OCI-LY3 (cell line): ENCODE results near the gene GPR142.

Experiments used
- H2AFZ ChIP-seq: fragments of 200-600, 300-600 bp; shearing (Covaris generic); 2 replicates; pipeline ENCODE4 v1.6.0; 2014; ENCODE audit warnings: antibody characterized with exemption, low read depth, low read length
- H3K27ac ChIP-seq: fragments of 200-600, 300-600 bp; sonication (generic); 2 replicates; pipeline ENCODE4 v1.5.1; 2014; ENCODE audit warnings: mild to moderate bottlenecking, low read length, moderate library complexity, mixed read lengths
- H3K27me3 ChIP-seq: fragments of 200-600, 300-600 bp; sonication (generic); 2 replicates; pipeline ENCODE4 v1.6.1; 2014; ENCODE audit warnings: low read depth, low read length, mixed read lengths
- H3K36me3 ChIP-seq: fragments of 200-600, 300-600 bp; sonication (generic); replicated peaks from 2 replicates; pipeline ENCODE3; 2014; ENCODE audit warnings: low read depth, low read length, mixed read lengths
- H3K4me1 ChIP-seq: fragments of 300-600, 200-600 bp; sonication (generic); 2 replicates; pipeline ENCODE4 v1.6.1; 2014; ENCODE audit warnings: low read length, mixed read lengths
- H3K4me2 ChIP-seq: fragments of 200-600, 300-600 bp; sonication (generic); 2 replicates; pipeline ENCODE4 v1.6.1; 2014; ENCODE audit warnings: low read length, mixed read lengths
- H3K4me3 ChIP-seq: fragments of 300-600, 200-600 bp; sonication (generic); 2 replicates; pipeline ENCODE4 v1.5.1; 2014; ENCODE audit warnings: antibody characterized with exemption, mild to moderate bottlenecking, low read length, moderate library complexity
- H3K79me2 ChIP-seq: fragments of 300-600, 200-600 bp; shearing (Covaris generic); 2 replicates; pipeline ENCODE4 v1.6.1; 2014; ENCODE audit warnings: mild to moderate bottlenecking, low read length, mixed read lengths
- H3K9ac ChIP-seq: fragments of 300-600, 200-600 bp; shearing (Covaris generic); 2 replicates; pipeline ENCODE4 v1.6.0; 2014; ENCODE audit warnings: mild to moderate bottlenecking, low read length, moderate library complexity
- H3K9me3 ChIP-seq: fragments of 200-600, 300-600 bp; shearing (Covaris generic); 2 replicates; pipeline ENCODE4 v1.6.1; 2014; ENCODE audit warnings: low read length, mixed read lengths; ENCODE audit not compliant: insufficient read depth
- H4K20me1 ChIP-seq: fragments of 200-600, 300-600 bp; sonication (generic); 2 replicates; pipeline ENCODE4 v1.6.1; 2016; ENCODE audit warnings: low read length, mixed read lengths; ENCODE audit not compliant: insufficient read depth
- CTCF ChIP-seq: fragments of 200-600, 300-600 bp; sonication (generic); IDR thresholded peaks from 2 replicates; pipeline ENCODE4 v1.5.1; 2014; ENCODE audit warnings: antibody characterized with exemption, low read length, low read depth
- EZH2phosphoT487 ChIP-seq: fragments of 200-600 bp; shearing (Covaris generic); IDR thresholded peaks from 2 replicates; pipeline ENCODE4 v1.6.1; 2018; ENCODE audit warnings: antibody characterized with exemption, mixed run types, low read depth

The GPR142 gene

GRCh38 chr17:74354561-74354960 lies 12.7 kb upstream of the GPR142 start:
- Histone ChIP-seq H2AFZ (no peak overlapping the region), H3K27me3 (no peaks in the 10 kb centered on the region; the same call in 1 of the 2 replicates), H3K27ac (no peak overlapping the region), H3K9me3 (no peaks in the 10 kb centered on the region), H3K4me2 (no peak overlapping the region), H3K4me1 (no peaks in the 10 kb centered on the region), H3K79me2 (no peaks in the 10 kb centered on the region), H4K20me1 (no peaks in the 10 kb centered on the region), H3K36me3 (no peaks in the 10 kb centered on the region), H3K9ac (no peak overlapping the region), H3K4me3 (no peak overlapping the region)
- TF ChIP-seq EZH2phosphoT487, result no peak

GRCh38 chr17:74355065-74355464 lies 12.2 kb upstream of the GPR142 start:
- Histone ChIP-seq H3K27ac (no peak overlapping the region), H2AFZ (no peak overlapping the region), H3K4me1 (no peaks in the 10 kb centered on the region), H3K27me3 (no peaks in the 10 kb centered on the region; the same call in 1 of the 2 replicates), H3K4me3 (no peak overlapping the region), H4K20me1 (no peaks in the 10 kb centered on the region), H3K36me3 (no peaks in the 10 kb centered on the region), H3K9ac (no peak overlapping the region), H3K9me3 (no peaks in the 10 kb centered on the region), H3K4me2 (no peak overlapping the region), H3K79me2 (no peaks in the 10 kb centered on the region)
- TF ChIP-seq CTCF, result no peak
- TF ChIP-seq EZH2phosphoT487, result no peak

- Histone ChIP-seq H3K27me3 (no peaks in the 10 kb centered on the region; the same call in 1 of the 2 replicates), H3K4me3 (no peak overlapping the region), H3K4me2 (no peak overlapping the region), H3K27ac (no peak overlapping the region), H4K20me1 (no peaks in the 10 kb centered on the region), H3K9ac (no peak overlapping the region), H3K9me3 (no peaks in the 10 kb centered on the region), H3K36me3 (no peaks in the 10 kb centered on the region), H2AFZ (no peak overlapping the region), H3K79me2 (no peaks in the 10 kb centered on the region), H3K4me1 (no peaks in the 10 kb centered on the region)
- TF ChIP-seq EZH2phosphoT487 (no peak), CTCF (no peak)
Measured at GRCh38 chr17:74356646-74357465, 10.4 kb upstream of the GPR142 start.

- H3K9me3 ChIP-seq, result no peaks in the 10 kb centered on the region
- no peak overlapping the region for H3K27ac ChIP-seq
- H3K9ac ChIP-seq, result no peak overlapping the region
- no peaks in the 10 kb centered on the region for H4K20me1 ChIP-seq
- no peak overlapping the region for H3K4me2 ChIP-seq
- no peaks in the 10 kb centered on the region for H3K79me2 ChIP-seq
- no peaks in the 10 kb centered on the region for H3K4me1 ChIP-seq
- TF ChIP-seq CTCF (no peak), EZH2phosphoT487 (no peak)
- no peak overlapping the region for H3K4me3 ChIP-seq
- no peak overlapping the region for H2AFZ ChIP-seq
- H3K36me3 ChIP-seq, result no peaks in the 10 kb centered on the region
- H3K27me3 ChIP-seq, result no peaks in the 10 kb centered on the region; the same call in 1 of the 2 replicates
Measured at GRCh38 chr17:74357466-74357809, 9.9 kb upstream of the GPR142 start.
